Measurements from ENCODE around the gene GNAT3.

Gene GNAT3

GRCh38 chr7:80511964-80512363 is at the start of gene GNAT3:
Gene GNAT3, minus strand, starts transcription at chr7:80512064. Its CDS starts 138 bp downstream, at chr7:80511926.
- no peak for DNase-seq

DNA sequence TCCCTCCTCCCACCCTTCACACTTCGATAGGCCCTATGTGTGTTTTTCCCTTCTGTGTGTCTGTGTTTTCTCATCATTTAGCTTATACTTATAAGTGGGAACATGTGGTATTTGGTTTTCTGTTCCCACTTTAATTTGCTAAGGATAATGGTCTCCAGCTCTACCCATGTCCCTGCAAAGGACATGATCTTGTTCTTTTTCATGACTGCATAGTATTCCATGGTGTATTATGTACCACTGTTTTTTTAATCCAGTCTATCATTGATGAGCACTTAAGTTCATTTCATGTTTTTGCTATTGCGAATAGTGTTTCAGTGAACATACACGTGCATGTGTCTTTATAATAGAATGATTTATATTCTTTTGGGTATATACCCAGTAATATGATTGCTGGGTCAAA is 46.3 kb upstream of the GNAT3 start:
- no peak for DNase-seq

DNA sequence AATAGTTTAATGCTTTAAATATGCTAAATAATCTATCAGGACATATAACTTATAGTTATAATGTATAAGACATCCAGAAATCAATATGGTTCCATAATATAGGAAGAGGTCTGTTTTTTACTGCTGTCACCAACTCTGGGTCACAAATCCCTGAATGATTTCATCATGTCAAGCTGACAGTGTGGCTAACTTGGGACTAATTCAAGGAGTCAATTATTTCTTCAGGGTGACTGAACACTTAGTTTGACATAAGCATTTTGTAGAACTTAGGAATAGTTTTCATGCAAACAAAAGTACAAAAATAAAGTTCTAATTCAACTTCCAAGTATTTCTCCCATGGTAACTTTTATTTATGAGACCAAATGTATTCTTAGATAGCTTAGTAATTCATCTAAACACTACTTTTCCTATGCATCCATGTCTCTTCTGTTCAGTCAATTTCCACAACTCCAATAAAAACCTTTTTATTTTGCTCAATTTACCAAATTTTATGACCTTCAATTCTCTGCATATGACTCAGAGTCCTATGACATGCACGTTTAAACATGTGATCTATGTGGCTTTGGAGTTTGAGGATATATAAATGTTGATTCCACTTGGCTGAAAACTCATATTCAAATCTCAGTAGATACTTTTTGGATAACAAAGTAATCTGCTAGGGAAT is 40.3 kb upstream of the GNAT3 start:
- DNase-seq = no peak

DNA sequence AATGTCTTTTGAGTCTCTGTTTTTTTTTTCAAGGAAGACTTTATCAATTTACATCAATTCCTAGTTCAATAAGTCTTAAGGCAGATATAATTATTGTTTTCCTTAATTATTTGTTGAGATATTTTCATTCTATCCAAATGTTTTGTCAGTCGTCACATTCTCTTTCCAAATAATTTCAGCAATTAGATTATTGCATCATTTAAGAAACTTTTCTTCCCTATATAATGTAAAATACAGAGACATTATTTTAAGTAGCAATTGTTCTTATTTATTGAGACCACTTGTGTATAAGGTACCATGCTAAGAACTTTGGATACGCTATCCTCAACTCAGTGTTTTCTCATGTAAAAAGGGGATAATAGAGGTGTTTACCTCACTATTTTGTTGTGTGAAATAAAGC is 38.1 kb upstream of the GNAT3 start:
- DNase-seq = no peak

- no peak for DNase-seq
Observed at GRCh38 chr7:80548840-80549530, 37.1 kb upstream of the GNAT3 start.

DNA sequence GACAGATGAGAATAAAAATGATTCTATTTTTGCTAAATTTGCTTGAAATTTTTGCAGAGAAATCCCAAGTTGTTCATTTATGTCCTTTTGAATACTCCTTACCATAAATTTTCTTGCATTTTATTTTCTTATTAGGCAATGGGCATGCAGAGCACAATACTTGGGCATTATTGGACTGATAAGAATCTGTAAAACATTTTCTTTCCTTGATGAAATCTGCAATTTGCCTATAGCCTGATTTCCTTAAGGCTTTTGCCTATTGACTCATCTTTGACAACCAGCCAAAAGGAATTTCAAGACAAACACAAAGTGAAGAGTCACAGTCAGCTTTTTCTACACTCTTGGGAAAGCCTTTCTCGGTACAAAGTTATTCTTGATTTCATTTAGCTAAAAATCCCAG is 30.5 kb upstream of the GNAT3 start:
- DNase-seq = no peak

DNA sequence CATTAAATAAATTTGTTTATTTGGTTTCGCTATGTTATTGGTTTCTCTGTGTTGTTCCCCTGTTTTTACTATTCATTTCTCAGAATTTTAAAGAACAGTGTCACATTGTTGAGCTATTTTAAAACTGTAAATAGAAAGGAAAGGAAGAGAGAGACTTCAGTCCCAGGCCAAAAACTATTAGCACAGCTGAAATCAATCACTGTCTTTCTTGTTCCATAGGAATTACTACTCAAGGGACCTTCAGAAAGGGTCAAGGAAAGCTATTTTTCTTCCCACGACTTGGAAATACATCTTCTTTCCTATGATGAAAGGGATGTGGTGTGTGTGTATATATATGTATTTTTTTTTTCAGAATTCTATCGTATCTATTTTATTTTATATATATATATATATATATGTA is 29.0 kb upstream of the GNAT3 start:
- no peak for DNase-seq

DNA sequence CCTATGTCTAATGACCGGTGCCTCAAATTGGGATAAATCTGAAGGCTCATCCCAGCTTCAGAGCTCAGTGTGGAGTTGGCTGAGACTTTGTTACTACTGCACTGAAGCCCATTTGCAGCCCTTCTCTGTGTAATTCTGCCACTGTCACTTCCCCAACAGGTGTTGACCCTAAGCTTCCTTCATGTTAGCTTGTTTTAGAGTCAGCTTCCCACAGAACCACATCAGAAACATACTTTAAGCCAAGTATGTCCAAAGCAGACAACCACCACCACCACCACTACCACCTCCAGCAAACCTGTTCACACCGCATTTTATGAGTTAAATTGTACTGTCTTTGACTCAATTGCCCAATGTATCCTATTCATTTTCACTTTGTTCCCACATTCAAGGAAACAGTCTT is 25.2 kb upstream of the GNAT3 start:
- no peak for DNase-seq

DNA sequence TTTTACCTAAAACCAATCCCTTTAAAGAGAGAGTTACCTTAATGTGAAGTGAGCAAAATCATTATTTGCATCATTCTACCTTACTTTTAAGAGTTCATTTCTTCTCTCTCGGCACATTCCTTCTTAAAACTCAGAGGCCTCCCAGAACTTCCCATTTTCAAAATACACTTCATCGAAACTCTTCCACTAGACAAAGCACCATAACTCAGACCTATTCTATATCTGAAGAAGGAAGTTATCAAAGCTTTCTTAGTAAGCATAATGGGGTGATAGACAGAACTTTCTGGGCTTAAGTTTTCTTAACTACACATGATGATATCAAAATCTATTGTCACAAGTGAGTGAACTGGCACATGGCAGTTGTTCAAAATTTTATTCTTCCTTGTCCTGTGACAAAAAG is 24.6 kb upstream of the GNAT3 start:
- no peak for DNase-seq

DNA sequence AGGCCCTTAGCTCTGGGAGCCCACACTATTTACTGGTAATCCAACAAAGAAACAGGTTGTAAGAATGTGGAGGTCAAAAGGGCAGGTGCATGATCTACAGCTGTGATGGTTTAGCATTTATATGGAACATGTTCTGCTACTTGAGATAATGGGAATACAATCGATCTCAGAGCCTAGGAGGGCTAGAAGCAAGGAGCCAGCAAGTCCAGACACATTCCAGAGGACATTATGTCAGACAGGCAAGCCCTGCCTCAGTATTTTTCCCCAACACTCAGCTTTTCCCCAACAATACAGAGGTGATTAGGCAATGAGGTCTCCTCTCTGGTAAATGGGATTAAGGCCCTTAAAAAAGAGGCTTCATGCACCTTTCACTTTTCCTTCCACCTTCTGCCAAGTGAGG is 21.4 kb upstream of the GNAT3 start:
- no peak for DNase-seq

GRCh38 chr7:80532153-80532552 is 20.3 kb upstream of the GNAT3 start:
- DNase-seq = no peak

DNA sequence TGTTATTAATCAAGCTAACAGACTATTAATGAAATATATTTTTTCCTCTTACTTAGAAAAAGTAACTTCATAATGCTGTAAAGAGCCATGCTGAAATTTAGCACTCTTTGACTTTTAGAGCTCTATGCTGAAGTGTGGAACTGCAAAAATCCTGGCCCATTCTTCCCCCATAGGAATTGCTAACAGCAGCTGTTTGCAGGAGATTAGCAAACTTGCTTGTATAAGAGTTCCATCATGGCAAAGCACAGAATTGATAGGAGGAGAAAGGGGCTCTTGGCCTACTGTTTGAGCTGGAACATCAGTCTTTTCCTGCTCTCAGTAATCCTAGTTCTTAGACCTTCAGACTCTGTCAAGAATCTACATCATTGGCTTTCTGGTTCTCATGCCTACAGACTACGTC is 18.3 kb upstream of the GNAT3 start:
- DNase-seq = no peak

DNA sequence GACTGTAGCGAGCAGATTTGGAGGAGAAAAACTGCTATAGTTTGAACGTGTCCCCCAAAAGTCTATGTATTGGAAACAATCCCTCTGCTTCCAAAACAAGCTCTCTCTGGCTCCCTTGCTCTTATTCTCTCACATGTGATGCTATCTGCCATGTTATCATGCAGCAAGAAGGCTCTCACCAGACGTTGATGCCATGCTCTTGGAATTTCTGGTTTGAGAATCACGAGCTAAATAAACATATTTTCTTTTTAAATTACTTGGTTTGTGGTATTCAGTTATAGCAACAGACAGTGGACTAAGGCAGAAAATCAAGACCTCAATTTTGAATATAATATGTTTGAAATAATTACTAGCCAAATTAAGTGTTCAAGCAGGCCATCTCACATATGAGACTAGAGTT is 17.5 kb upstream of the GNAT3 start:
- DNase-seq = no peak

GRCh38 chr7:80528689-80529088 is 16.8 kb upstream of the GNAT3 start:
- no peak for DNase-seq

GRCh38 chr7:80526472-80526871 is 14.6 kb upstream of the GNAT3 start:
- DNase-seq = no peak

- DNase-seq = no peak
Observed at GRCh38 chr7:80524693-80525092, 12.8 kb upstream of the GNAT3 start.

- DNase-seq = no peak
Observed at GRCh38 chr7:80521809-80522208, 9.9 kb upstream of the GNAT3 start.

DNA sequence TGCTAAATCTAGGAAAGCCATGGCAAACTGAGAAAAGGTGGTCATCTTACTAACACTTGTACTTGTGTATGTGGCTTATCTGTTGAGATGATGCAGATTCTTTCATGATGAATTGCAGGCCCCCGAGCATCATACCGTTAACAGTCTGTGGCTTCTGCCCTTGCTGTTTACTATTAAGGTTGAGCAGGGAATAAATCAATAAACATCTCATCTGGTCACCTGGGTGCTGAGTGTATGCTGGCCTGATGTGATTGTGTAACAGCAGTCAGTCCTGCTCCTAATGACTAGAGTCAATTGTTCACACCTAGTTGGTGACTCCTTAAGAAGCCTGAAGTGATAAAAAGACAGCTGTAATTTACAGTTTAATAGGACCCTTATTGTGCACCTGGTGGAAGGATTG is 8.3 kb upstream of the GNAT3 start:
- DNase-seq = no peak

- DNase-seq = no peak
Observed at GRCh38 chr7:80517282-80517747, 5.5 kb upstream of the GNAT3 start.

GRCh38 chr7:80515298-80515697 is 3.4 kb upstream of the GNAT3 start:
- no peak for DNase-seq

GRCh38 chr7:80510021-80510420 is 1.8 kb downstream of the GNAT3 start:
- no peak for DNase-seq

DNA sequence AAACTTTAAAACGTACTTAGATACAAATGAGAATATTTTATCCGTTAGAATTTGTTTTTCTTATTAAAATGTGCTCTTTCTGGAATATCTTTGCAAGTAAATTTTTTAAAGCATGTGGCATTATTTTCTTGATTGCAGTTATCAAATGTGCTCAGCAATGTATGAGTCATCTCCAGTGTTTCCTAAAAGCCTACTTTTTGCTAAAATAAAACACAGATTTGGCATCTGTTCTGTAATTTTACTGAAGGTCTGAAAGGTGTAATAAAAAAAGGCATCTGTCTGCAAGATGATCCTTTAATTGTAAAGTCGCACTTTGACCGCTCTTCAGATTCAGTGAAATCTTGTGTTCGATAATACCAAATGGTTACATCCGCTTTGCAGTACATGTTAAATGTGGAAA is 3.4 kb downstream of the GNAT3 start:
- no peak for DNase-seq

DNA sequence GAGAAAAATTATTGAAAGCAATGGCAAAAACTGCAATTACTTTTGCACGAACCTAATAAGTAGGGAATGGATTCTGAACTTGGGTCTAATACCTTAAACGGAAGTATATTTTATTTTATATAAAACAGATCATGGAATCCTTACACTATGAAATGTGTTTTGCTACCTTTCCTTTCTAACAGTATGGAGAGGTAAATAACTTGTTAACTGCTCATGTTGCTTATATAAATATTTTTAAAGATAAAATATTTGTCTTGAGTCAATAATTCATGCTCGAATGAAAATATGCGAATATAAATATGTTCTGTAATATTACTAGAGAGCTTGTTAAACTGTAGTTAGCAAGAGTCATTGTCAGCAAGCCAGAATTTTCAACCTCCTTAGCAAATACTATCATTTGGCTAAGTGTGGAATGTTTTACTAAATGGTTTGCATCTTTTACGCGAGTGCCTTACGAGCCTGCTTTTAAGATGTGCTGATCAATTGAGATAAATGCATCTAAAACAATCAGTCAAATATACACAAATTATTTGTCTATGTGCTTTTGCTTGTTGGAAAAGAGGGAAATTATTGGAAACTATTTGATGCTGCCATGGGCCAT is 5.9 kb downstream of the GNAT3 start:
- no peak for DNase-seq

DNA sequence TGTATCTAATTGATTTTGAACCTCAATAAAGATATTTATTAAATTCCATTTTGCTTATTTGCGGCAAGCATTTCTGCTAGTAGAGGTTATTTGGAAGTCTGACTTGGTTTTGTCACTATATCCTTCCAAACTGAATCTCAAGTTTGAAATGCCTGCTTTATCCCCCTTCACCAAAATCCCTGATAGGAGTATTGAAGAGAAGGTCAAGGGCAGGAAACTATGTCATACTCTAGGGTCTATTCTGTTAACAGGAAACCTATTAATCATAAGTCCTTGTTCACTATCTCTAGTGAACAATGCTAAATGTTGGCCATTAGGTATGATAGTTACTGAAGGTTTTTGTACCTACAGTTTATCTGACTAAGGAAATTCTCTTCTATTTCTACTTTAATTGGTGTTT is 11.5 kb downstream of the GNAT3 start:
- no peak for DNase-seq

All from CD4-positive, alpha-beta T cell treated with Interleukin-1 beta for 1 hour (primary cell).